ENCODE results near the gene ACSF3.

The ACSF3 gene

GRCh38 chr16:89093602-89094251 lies at the start of gene ACSF3:
TSS of gene ACSF3 (plus strand) at chr16:89093852. CDS start at chr16:89100682, 6,830 bp downstream.
- Mint-ChIP-seq H3K4me3 (peak within 1 kb of the TSS; percentile 89), H3K27ac (peak within 1 kb of the TSS; percentile 99), H3K27me3 (peaks cover 25% of the 10 kb centered on the region), H3K4me1 (ENCODE audit: low read depth) (peaks cover 49% of the 10 kb centered on the region), H3K36me3 (ENCODE audit: low read depth) (peaks cover 41% of the 10 kb centered on the region), H3K9me3 (no peaks in the 10 kb centered on the region)
- DNase-seq = peak; percentile 87

- H3K4me1 Mint-ChIP-seq (ENCODE audit: low read depth) = no peaks in the 10 kb centered on the region
- H3K36me3 Mint-ChIP-seq (ENCODE audit: low read depth) = no peaks in the 10 kb centered on the region
- DNase-seq = no peak
- H3K4me3 Mint-ChIP-seq = no peak overlapping the region
- H3K27ac Mint-ChIP-seq = no peak overlapping the region
- no peaks in the 10 kb centered on the region for H3K27me3 Mint-ChIP-seq
- H3K9me3 Mint-ChIP-seq = peaks cover 3% of the 10 kb centered on the region
These were observed 49.1 kb upstream of the ACSF3 start for GRCh38 chr16:89044418-89045180.

GRCh38 chr16:89045181-89045815 lies 48.4 kb upstream of the ACSF3 start:
- Mint-ChIP-seq H3K36me3 (ENCODE audit: low read depth) (no peaks in the 10 kb centered on the region), H3K27ac (no peak overlapping the region), H3K27me3 (no peaks in the 10 kb centered on the region)

GRCh38 chr16:89045881-89046280 lies 47.8 kb upstream of the ACSF3 start:
- no peaks in the 10 kb centered on the region for H3K27me3 Mint-ChIP-seq
- H3K27ac Mint-ChIP-seq = no peak overlapping the region
- DNase-seq = no peak
- no peak overlapping the region for H3K4me3 Mint-ChIP-seq
- H3K4me1 Mint-ChIP-seq (ENCODE audit: low read depth) = no peaks in the 10 kb centered on the region
- no peaks in the 10 kb centered on the region for H3K36me3 Mint-ChIP-seq (ENCODE audit: low read depth)
- H3K9me3 Mint-ChIP-seq = peaks cover 3% of the 10 kb centered on the region

More at GRCh38 chr16:89045181-89045815, 48.4 kb upstream of the ACSF3 start:
- DNase-seq = no peak
- Mint-ChIP-seq H3K4me1 (ENCODE audit: low read depth) (no peaks in the 10 kb centered on the region), H3K9me3 (peaks cover 3% of the 10 kb centered on the region), H3K4me3 (no peak overlapping the region)

- peaks cover 3% of the 10 kb centered on the region for H3K9me3 Mint-ChIP-seq
- no peak overlapping the region for H3K4me3 Mint-ChIP-seq
- no peak for DNase-seq
- no peaks in the 10 kb centered on the region for H3K36me3 Mint-ChIP-seq (ENCODE audit: low read depth)
- no peak overlapping the region for H3K27ac Mint-ChIP-seq
- H3K27me3 Mint-ChIP-seq = no peaks in the 10 kb centered on the region
- no peaks in the 10 kb centered on the region for H3K4me1 Mint-ChIP-seq (ENCODE audit: low read depth)
These were observed 47.2 kb upstream of the ACSF3 start for GRCh38 chr16:89046491-89046890.

- no peak overlapping the region for H3K27ac Mint-ChIP-seq
- H3K9me3 Mint-ChIP-seq = peaks cover 3% of the 10 kb centered on the region
- no peaks in the 10 kb centered on the region for H3K27me3 Mint-ChIP-seq
- no peaks in the 10 kb centered on the region for H3K36me3 Mint-ChIP-seq (ENCODE audit: low read depth)
- no peak for DNase-seq
- H3K4me3 Mint-ChIP-seq = no peak overlapping the region
- H3K4me1 Mint-ChIP-seq (ENCODE audit: low read depth) = no peaks in the 10 kb centered on the region
These were observed 46.1 kb upstream of the ACSF3 start for GRCh38 chr16:89047331-89048089.

GRCh38 chr16:89048090-89048725 lies 45.4 kb upstream of the ACSF3 start:
- Mint-ChIP-seq H3K9me3 (peaks cover 3% of the 10 kb centered on the region), H3K27me3 (peaks cover 2% of the 10 kb centered on the region), H3K4me1 (ENCODE audit: low read depth) (peaks cover 2% of the 10 kb centered on the region)

GRCh38 chr16:89048871-89049422 lies 44.7 kb upstream of the ACSF3 start:
- H3K9me3 Mint-ChIP-seq = peaks cover 3% of the 10 kb centered on the region
- DNase-seq = no peak
- peaks cover 2% of the 10 kb centered on the region for H3K4me1 Mint-ChIP-seq (ENCODE audit: low read depth)
- H3K36me3 Mint-ChIP-seq (ENCODE audit: low read depth) = no peaks in the 10 kb centered on the region
- H3K4me3 Mint-ChIP-seq = no peak overlapping the region
- H3K27me3 Mint-ChIP-seq = peaks cover 2% of the 10 kb centered on the region
- no peak overlapping the region for H3K27ac Mint-ChIP-seq

More at GRCh38 chr16:89048090-89048725, 45.4 kb upstream of the ACSF3 start:
- H3K27ac Mint-ChIP-seq = no peak overlapping the region
- DNase-seq = no peak
- no peaks in the 10 kb centered on the region for H3K36me3 Mint-ChIP-seq (ENCODE audit: low read depth)
- H3K4me3 Mint-ChIP-seq = no peak overlapping the region

GRCh38 chr16:89049484-89050118 lies 44.1 kb upstream of the ACSF3 start:
- Mint-ChIP-seq H3K9me3 (peaks cover 3% of the 10 kb centered on the region), H3K27ac (no peak overlapping the region), H3K36me3 (ENCODE audit: low read depth) (no peaks in the 10 kb centered on the region), H3K27me3 (peaks cover 2% of the 10 kb centered on the region), H3K4me1 (ENCODE audit: low read depth) (peaks cover 2% of the 10 kb centered on the region), H3K4me3 (no peak overlapping the region)
- DNase-seq = no peak

GRCh38 chr16:89050119-89050867 lies 43.4 kb upstream of the ACSF3 start:
- no peak overlapping the region for H3K27ac Mint-ChIP-seq
- peaks cover 2% of the 10 kb centered on the region for H3K4me1 Mint-ChIP-seq (ENCODE audit: low read depth)
- H3K27me3 Mint-ChIP-seq = peaks cover 2% of the 10 kb centered on the region
- no peak for DNase-seq
- no peak overlapping the region for H3K4me3 Mint-ChIP-seq
- H3K9me3 Mint-ChIP-seq = peaks cover 3% of the 10 kb centered on the region
- H3K36me3 Mint-ChIP-seq (ENCODE audit: low read depth) = no peaks in the 10 kb centered on the region

- Mint-ChIP-seq H3K27ac (no peak overlapping the region), H3K4me3 (no peak overlapping the region), H3K27me3 (peaks cover 2% of the 10 kb centered on the region), H3K9me3 (peaks cover 2% of the 10 kb centered on the region), H3K4me1 (ENCODE audit: low read depth) (peaks cover 2% of the 10 kb centered on the region), H3K36me3 (ENCODE audit: low read depth) (no peaks in the 10 kb centered on the region)
- no peak for DNase-seq
These were observed 42.8 kb upstream of the ACSF3 start for GRCh38 chr16:89050868-89051311.

GRCh38 chr16:89051521-89052166 lies 42.0 kb upstream of the ACSF3 start:
- Mint-ChIP-seq H3K4me1 (ENCODE audit: low read depth) (peaks cover 2% of the 10 kb centered on the region), H3K4me3 (no peak overlapping the region), H3K27ac (no peak overlapping the region), H3K36me3 (ENCODE audit: low read depth) (no peaks in the 10 kb centered on the region), H3K27me3 (peaks cover 2% of the 10 kb centered on the region), H3K9me3 (no peaks in the 10 kb centered on the region)
- DNase-seq = no peak

Measured in activated T-cell treated with anti-CD3 and anti-CD28 coated beads, Interleukin-2, amount 50 U/mL, for 24 hours (primary cell).